DND-41 (cell line): ENCODE results near the gene PDXK.

Experiments
- ATAC-seq: fragments of 200-7000 bp; cut with Tn5 transposase; 3 replicates; pipeline ENCODE4 v1.9.1; 2021; ENCODE audit warnings: low read depth; ENCODE audit not compliant: insufficient read depth
- DNase-seq: peaks from one replicate; pipeline ENCODE4 v3.0.0-alpha.2; 2020
- H2AFZ ChIP-seq: 2 replicates; pipeline ENCODE4 v1.6.0; 2012; ENCODE audit warnings: low read depth, low read length
- H3K27ac ChIP-seq: 2 replicates; pipeline ENCODE4 v1.5.1; 2012; ENCODE audit warnings: low read length, inconsistent platforms
- H3K27me3 ChIP-seq: fragments of 200-600 bp; sonication (generic); 2 replicates; pipeline ENCODE4 v1.6.0; 2012; ENCODE audit warnings: low read length, mild to moderate bottlenecking, inconsistent platforms; ENCODE audit not compliant: insufficient read depth, poor library complexity
- H3K36me3 ChIP-seq: 2 replicates; pipeline ENCODE4 v1.5.1; 2012; ENCODE audit warnings: low read length, inconsistent platforms; ENCODE audit not compliant: insufficient read depth
- H3K4me1 ChIP-seq: 2 replicates; pipeline ENCODE4 v1.5.1; 2012; ENCODE audit warnings: mild to moderate bottlenecking, low read length; ENCODE audit not compliant: insufficient read depth
- H3K4me2 ChIP-seq: 2 replicates; pipeline ENCODE4 v1.6.0; 2012; ENCODE audit warnings: mild to moderate bottlenecking, moderate library complexity, low read length, inconsistent platforms; ENCODE audit not compliant: insufficient read depth
- H3K4me3 ChIP-seq, 2 experiments: fragments of 200-600 bp in 1 of 2; shearing (Covaris generic) in 1 of 2; 2 replicates each; pipeline ENCODE4 v1.5.1; 2012 to 2016; ENCODE audit warnings: inconsistent platforms in 2 of 2, low read length in 2 of 2, mild to moderate bottlenecking in 2 of 2, low read depth in 1 of 2, moderate library complexity in 1 of 2
- H3K79me2 ChIP-seq: 2 replicates; pipeline ENCODE4 v1.6.0; 2012; ENCODE audit warnings: low read length, inconsistent platforms; ENCODE audit not compliant: insufficient read depth
- H3K9ac ChIP-seq: 2 replicates; pipeline ENCODE4 v1.6.0; 2012; ENCODE audit warnings: low read depth, mild to moderate bottlenecking, inconsistent platforms, low read length, moderate library complexity
- H3K9me3 ChIP-seq: 2 replicates; pipeline ENCODE4 v1.5.1; 2012; ENCODE audit warnings: low read length, moderate library complexity, mild to moderate bottlenecking, inconsistent platforms; ENCODE audit not compliant: insufficient read depth, severe bottlenecking
- H4K20me1 ChIP-seq: 2 replicates; pipeline ENCODE4 v1.6.0; 2012; ENCODE audit warnings: low read length; ENCODE audit not compliant: insufficient read depth
- CTCF ChIP-seq: IDR thresholded peaks from 2 replicates; pipeline ENCODE4 v1.5.1; 2012; ENCODE audit warnings: borderline replicate concordance, low read length, moderate library complexity, mild to moderate bottlenecking; ENCODE audit not compliant: poor library complexity, severe bottlenecking; ENCODE audit errors: extremely low read depth
- EZH2 ChIP-seq: IDR thresholded peaks from 3 replicates; pipeline ENCODE4 v1.6.1; 2012; ENCODE audit warnings: borderline replicate concordance, low read depth, mild to moderate bottlenecking, moderate library complexity, low read length, inconsistent platforms; ENCODE audit not compliant: severe bottlenecking

Gene PDXK

GRCh38 chr21:43745772-43746517 is 27.0 kb downstream of the PDXK start:
- H3K79me2 ChIP-seq, result no peaks in the 10 kb centered on the region
- H3K4me1 ChIP-seq, result no peaks in the 10 kb centered on the region
- TF ChIP-seq CTCF, result no peak
- TF ChIP-seq EZH2, result no peak
- no peak overlapping the region for H2AFZ ChIP-seq
- no peak overlapping the region for H3K9ac ChIP-seq
- H3K27ac ChIP-seq, result no peak overlapping the region
- H3K36me3 ChIP-seq, result peaks cover 34% of the 10 kb centered on the region
- H3K27me3 ChIP-seq, result no peaks in the 10 kb centered on the region
- H3K4me2 ChIP-seq, result no peak overlapping the region
- H3K4me3 ChIP-seq, result no peak overlapping the region
- H4K20me1 ChIP-seq, result 0 out of 2 replicates have a peak, but pooled peaks cover 5% of the 10 kb centered on the region
- no peak for DNase-seq
- no peak for ATAC-seq
- no peaks in the 10 kb centered on the region for H3K9me3 ChIP-seq

GRCh38 chr21:43748622-43749021 is 29.7 kb downstream of the PDXK start:
- Histone ChIP-seq H3K4me1 (no peaks in the 10 kb centered on the region), H3K4me3 (no peak overlapping the region), H3K9me3 (no peaks in the 10 kb centered on the region), H3K27me3 (no peaks in the 10 kb centered on the region), H3K36me3 (peaks cover 43% of the 10 kb centered on the region), H3K27ac (no peak overlapping the region), H3K9ac (no peak overlapping the region), H2AFZ (no peak overlapping the region), H3K79me2 (no peaks in the 10 kb centered on the region), H4K20me1 (no peaks in the 10 kb centered on the region; the same call in 1 of the 2 replicates), H3K4me2 (no peak overlapping the region)
- DNase-seq (no peak), ATAC-seq (no peak)
- no peak for TF ChIP-seq CTCF
- TF ChIP-seq EZH2, result no peak

GRCh38 chr21:43749651-43750262 is 30.8 kb downstream of the PDXK start:
- H3K9me3 ChIP-seq, result no peaks in the 10 kb centered on the region
- no peak for TF ChIP-seq CTCF
- no peaks in the 10 kb centered on the region for H3K4me1 ChIP-seq
- H3K9ac ChIP-seq, result no peak overlapping the region
- no peak overlapping the region for H2AFZ ChIP-seq
- H3K36me3 ChIP-seq, result peaks cover 42% of the 10 kb centered on the region
- no peak overlapping the region for H3K4me3 ChIP-seq
- no peaks in the 10 kb centered on the region; the same call in 1 of the 2 replicates for H4K20me1 ChIP-seq
- no peaks in the 10 kb centered on the region for H3K79me2 ChIP-seq
- ATAC-seq, result 0 out of 3 replicates have a peak, but pooled peaks have one; percentile 17
- DNase-seq, result no peak
- no peak overlapping the region for H3K4me2 ChIP-seq
- no peak overlapping the region for H3K27ac ChIP-seq
- no peaks in the 10 kb centered on the region for H3K27me3 ChIP-seq
